ENCODE results near the gene SIX5.
"Not testable (repeated sequence)": the region's sequence is repeated elsewhere in the genome, so short reads cannot be mapped to it uniquely, and the experiment has no call there.

The SIX5 gene

GRCh38 chr19:45758921-45759320, 10.1 kb downstream of the SIX5 start:
- Histone ChIP-seq H3K27ac (ENCODE audit: low read depth, low read length) (no peak overlapping the region), H3K4me3 (ENCODE audit: low read depth in 1 of 5, low read length in 5 of 5) (no peak overlapping the region)

GRCh38 chr19:45757695-45758094, 11.4 kb downstream of the SIX5 start:
- H3K4me3 ChIP-seq (ENCODE audit: low read depth in 1 of 5, low read length in 5 of 5): no peak overlapping the region
- no peak overlapping the region for H3K9ac ChIP-seq (ENCODE audit: low read length in 5 of 5)
- no peaks in the 10 kb centered on the region for H3K4me1 ChIP-seq (ENCODE audit: control insufficient read depth in 5 of 5, insufficient read depth in 5 of 5, low read length in 5 of 5)
- H3K27ac ChIP-seq (ENCODE audit: low read depth, low read length): no peak overlapping the region
- H3K9me3 ChIP-seq (ENCODE audit: control insufficient read depth in 5 of 5, low read length in 5 of 5): no peaks in the 10 kb centered on the region
- H3K36me3 ChIP-seq (ENCODE audit: control insufficient read depth in 5 of 5, insufficient read depth in 5 of 5, low read length in 5 of 5): no peaks in the 10 kb centered on the region
- H3K27me3 ChIP-seq (ENCODE audit: control insufficient read depth in 5 of 5, insufficient read depth in 4 of 5, low read length in 5 of 5): peaks cover 0 to 5% (median 0%) of the 10 kb centered on the region in 5 donors

More at GRCh38 chr19:45758921-45759320, 10.1 kb downstream of the SIX5 start:
- no peaks in the 10 kb centered on the region for H3K36me3 ChIP-seq (ENCODE audit: control insufficient read depth in 5 of 5, insufficient read depth in 5 of 5, low read length in 5 of 5)
- peaks cover 0 to 2% (median 1%) of the 10 kb centered on the region in 5 donors for H3K4me1 ChIP-seq (ENCODE audit: control insufficient read depth in 5 of 5, insufficient read depth in 5 of 5, low read length in 5 of 5)
- H3K9ac ChIP-seq (ENCODE audit: low read length in 5 of 5): peak overlapping the region in 1 of 5 donors; percentile 14
- H3K9me3 ChIP-seq (ENCODE audit: control insufficient read depth in 5 of 5, low read length in 5 of 5): no peaks in the 10 kb centered on the region
- H3K27me3 ChIP-seq (ENCODE audit: control insufficient read depth in 5 of 5, insufficient read depth in 4 of 5, low read length in 5 of 5): peaks cover 0 to 14% (median 5%) of the 10 kb centered on the region in 5 donors

GRCh38 chr19:45754323-45754722, 14.7 kb downstream of the SIX5 start:
- Histone ChIP-seq H3K9ac (ENCODE audit: low read length in 5 of 5) (no peak overlapping the region), H3K27ac (ENCODE audit: low read depth, low read length) (no peak overlapping the region), H3K9me3 (ENCODE audit: control insufficient read depth in 5 of 5, low read length in 5 of 5) (no peaks in the 10 kb centered on the region)

DNA sequence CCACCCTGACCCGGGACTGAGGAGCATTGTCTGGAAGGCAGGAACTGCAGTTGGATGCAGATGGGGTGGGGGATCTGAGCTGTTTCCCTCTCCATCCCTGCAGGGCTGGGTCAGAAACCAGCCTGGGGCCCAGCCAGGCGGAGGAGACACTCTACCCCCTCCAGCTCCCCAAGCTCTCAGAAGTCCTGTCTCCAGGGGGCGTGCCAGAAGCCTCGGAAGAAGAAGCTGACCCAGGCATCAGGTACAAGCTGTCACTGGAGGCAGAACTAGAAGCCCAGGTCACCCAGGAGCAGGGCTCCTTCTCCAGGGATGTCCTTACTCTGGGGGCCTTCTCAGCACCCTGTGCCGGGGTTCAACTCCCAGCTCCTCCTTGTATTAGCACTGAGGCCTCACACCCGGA, 15.5 kb downstream of the SIX5 start:
- no peak overlapping the region for H3K4me3 ChIP-seq (ENCODE audit: low read depth in 1 of 5, low read length in 5 of 5)
- no peak overlapping the region for H3K9ac ChIP-seq (ENCODE audit: low read length in 5 of 5)
- no peak overlapping the region for H3K27ac ChIP-seq (ENCODE audit: low read depth, low read length)
- H3K4me1 ChIP-seq (ENCODE audit: control insufficient read depth in 5 of 5, insufficient read depth in 5 of 5, low read length in 5 of 5): no peaks in the 10 kb centered on the region
- no peaks in the 10 kb centered on the region for H3K36me3 ChIP-seq (ENCODE audit: control insufficient read depth in 5 of 5, insufficient read depth in 5 of 5, low read length in 5 of 5)
- H3K27me3 ChIP-seq (ENCODE audit: control insufficient read depth in 5 of 5, insufficient read depth in 4 of 5, low read length in 5 of 5): no peaks in the 10 kb centered on the region
- H3K9me3 ChIP-seq (ENCODE audit: control insufficient read depth in 5 of 5, low read length in 5 of 5): no peaks in the 10 kb centered on the region

More at GRCh38 chr19:45754323-45754722, 14.7 kb downstream of the SIX5 start:
- Histone ChIP-seq H3K27me3 (ENCODE audit: control insufficient read depth in 5 of 5, insufficient read depth in 4 of 5, low read length in 5 of 5) (peaks cover 0 to 4% (median 0%) of the 10 kb centered on the region in 5 donors), H3K36me3 (ENCODE audit: control insufficient read depth in 5 of 5, insufficient read depth in 5 of 5, low read length in 5 of 5) (no peaks in the 10 kb centered on the region), H3K4me1 (ENCODE audit: control insufficient read depth in 5 of 5, insufficient read depth in 5 of 5, low read length in 5 of 5) (no peaks in the 10 kb centered on the region), H3K4me3 (ENCODE audit: low read depth in 1 of 5, low read length in 5 of 5) (no peak overlapping the region)

DNA sequence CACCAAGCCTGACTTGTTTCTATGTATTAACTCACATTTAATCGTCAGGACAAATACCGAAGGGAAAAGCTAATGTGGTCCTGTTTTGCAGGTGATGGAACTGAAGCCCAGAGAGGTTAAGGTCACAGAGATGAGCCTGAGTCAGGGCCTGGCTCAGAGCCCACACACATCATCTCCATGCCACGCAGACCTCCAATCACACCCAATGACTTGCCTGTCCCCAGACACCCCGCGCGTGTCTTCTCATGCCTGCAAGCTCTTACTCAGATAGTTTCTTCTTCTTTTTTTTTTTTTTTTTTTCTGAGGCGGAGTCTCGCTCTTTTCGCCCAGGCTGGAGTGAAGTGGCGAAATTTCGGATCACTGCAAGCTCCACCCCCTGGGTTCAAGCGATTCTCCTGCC, 16.4 kb downstream of the SIX5 start:
- no peaks in the 10 kb centered on the region for H3K9me3 ChIP-seq (ENCODE audit: control insufficient read depth in 5 of 5, low read length in 5 of 5)
- H3K36me3 ChIP-seq (ENCODE audit: control insufficient read depth in 5 of 5, insufficient read depth in 5 of 5, low read length in 5 of 5): no peaks in the 10 kb centered on the region
- no peak overlapping the region for H3K9ac ChIP-seq (ENCODE audit: low read length in 5 of 5)

GRCh38 chr19:45751483-45751882, 17.6 kb downstream of the SIX5 start:
- H3K4me3 ChIP-seq (ENCODE audit: low read depth in 1 of 5, low read length in 5 of 5); H3K9me3 ChIP-seq (ENCODE audit: control insufficient read depth in 5 of 5, low read length in 5 of 5); H3K27me3 ChIP-seq (ENCODE audit: control insufficient read depth in 5 of 5, insufficient read depth in 4 of 5, low read length in 5 of 5); H3K9ac ChIP-seq (ENCODE audit: low read length in 5 of 5); H3K27ac ChIP-seq (ENCODE audit: low read depth, low read length); H3K4me1 ChIP-seq (ENCODE audit: control insufficient read depth in 5 of 5, insufficient read depth in 5 of 5, low read length in 5 of 5); H3K36me3 ChIP-seq (ENCODE audit: control insufficient read depth in 5 of 5, insufficient read depth in 5 of 5, low read length in 5 of 5): not testable (repeated sequence)

More for the DNA sequence above, 16.4 kb downstream of the SIX5 start:
- Histone ChIP-seq H3K4me3 (ENCODE audit: low read depth in 1 of 5, low read length in 5 of 5) (no peak overlapping the region), H3K27ac (ENCODE audit: low read depth, low read length) (no peak overlapping the region), H3K27me3 (ENCODE audit: control insufficient read depth in 5 of 5, insufficient read depth in 4 of 5, low read length in 5 of 5) (no peaks in the 10 kb centered on the region), H3K4me1 (ENCODE audit: control insufficient read depth in 5 of 5, insufficient read depth in 5 of 5, low read length in 5 of 5) (no peaks in the 10 kb centered on the region)

DNA sequence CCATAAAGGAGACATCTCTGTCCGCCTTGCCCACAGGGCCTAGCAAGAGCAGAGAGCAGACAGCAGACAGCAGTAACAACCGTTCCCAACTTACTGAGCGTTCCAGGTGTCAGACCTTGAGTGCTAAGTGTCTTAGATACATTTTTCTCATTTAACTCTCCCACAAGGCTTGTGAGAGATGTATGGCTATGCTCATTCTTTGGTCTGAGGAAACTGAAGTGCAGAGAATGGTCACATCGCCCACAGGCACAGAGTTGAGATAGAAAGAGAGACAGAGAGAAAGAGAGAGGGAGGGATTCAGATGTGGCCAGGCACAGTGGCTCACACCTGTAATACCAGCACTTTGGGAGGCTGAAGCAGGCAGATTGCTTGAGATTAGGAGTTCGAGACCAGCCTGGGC, 21.5 kb downstream of the SIX5 start:
- no peak overlapping the region for H3K9ac ChIP-seq (ENCODE audit: low read length in 5 of 5)
- H3K36me3 ChIP-seq (ENCODE audit: control insufficient read depth in 5 of 5, insufficient read depth in 5 of 5, low read length in 5 of 5): no peaks in the 10 kb centered on the region
- H3K4me3 ChIP-seq (ENCODE audit: low read depth in 1 of 5, low read length in 5 of 5): no peak overlapping the region
- H3K9me3 ChIP-seq (ENCODE audit: control insufficient read depth in 5 of 5, low read length in 5 of 5): no peaks in the 10 kb centered on the region
- no peak overlapping the region for H3K27ac ChIP-seq (ENCODE audit: low read depth, low read length)
- H3K27me3 ChIP-seq (ENCODE audit: control insufficient read depth in 5 of 5, insufficient read depth in 4 of 5, low read length in 5 of 5): peaks cover 0 to 4% (median 0%) of the 10 kb centered on the region in 5 donors
- no peaks in the 10 kb centered on the region for H3K4me1 ChIP-seq (ENCODE audit: control insufficient read depth in 5 of 5, insufficient read depth in 5 of 5, low read length in 5 of 5)

DNA sequence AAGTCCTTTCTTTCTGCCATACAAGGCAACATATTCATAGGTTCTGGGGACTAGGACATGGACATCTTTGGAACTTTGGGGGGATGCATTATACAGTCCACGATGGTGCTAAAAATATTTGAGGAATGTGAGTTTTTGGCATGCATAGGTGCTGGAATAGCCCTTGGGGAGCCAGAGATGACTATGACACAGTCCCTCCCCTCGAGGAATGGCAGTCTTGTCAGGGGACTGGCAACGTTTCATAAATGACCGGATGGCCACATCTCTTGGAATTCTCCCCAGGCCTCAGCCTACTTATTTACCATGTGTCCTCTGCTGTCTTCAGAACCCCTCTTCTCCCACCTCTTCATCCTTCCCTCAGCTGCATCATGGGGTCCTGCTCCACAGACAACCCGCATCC, 22.2 kb downstream of the SIX5 start:
- Histone ChIP-seq H3K4me3 (ENCODE audit: low read depth in 1 of 5, low read length in 5 of 5) (no peak overlapping the region), H3K9ac (ENCODE audit: low read length in 5 of 5) (no peak overlapping the region), H3K27me3 (ENCODE audit: control insufficient read depth in 5 of 5, insufficient read depth in 4 of 5, low read length in 5 of 5) (peaks cover 0 to 4% (median 0%) of the 10 kb centered on the region in 5 donors), H3K27ac (ENCODE audit: low read depth, low read length) (no peak overlapping the region), H3K36me3 (ENCODE audit: control insufficient read depth in 5 of 5, insufficient read depth in 5 of 5, low read length in 5 of 5) (no peaks in the 10 kb centered on the region), H3K9me3 (ENCODE audit: control insufficient read depth in 5 of 5, low read length in 5 of 5) (no peaks in the 10 kb centered on the region), H3K4me1 (ENCODE audit: control insufficient read depth in 5 of 5, insufficient read depth in 5 of 5, low read length in 5 of 5) (no peaks in the 10 kb centered on the region)

GRCh38 chr19:45745606-45746005, 23.4 kb downstream of the SIX5 start:
- peaks cover 0 to 4% (median 0%) of the 10 kb centered on the region in 5 donors for H3K27me3 ChIP-seq (ENCODE audit: control insufficient read depth in 5 of 5, insufficient read depth in 4 of 5, low read length in 5 of 5)
- no peaks in the 10 kb centered on the region for H3K36me3 ChIP-seq (ENCODE audit: control insufficient read depth in 5 of 5, insufficient read depth in 5 of 5, low read length in 5 of 5)
- H3K4me1 ChIP-seq (ENCODE audit: control insufficient read depth in 5 of 5, insufficient read depth in 5 of 5, low read length in 5 of 5): no peaks in the 10 kb centered on the region
- H3K27ac ChIP-seq (ENCODE audit: low read depth, low read length): no peak overlapping the region
- H3K9ac ChIP-seq (ENCODE audit: low read length in 5 of 5): no peak overlapping the region
- H3K4me3 ChIP-seq (ENCODE audit: low read depth in 1 of 5, low read length in 5 of 5): no peak overlapping the region
- no peaks in the 10 kb centered on the region for H3K9me3 ChIP-seq (ENCODE audit: control insufficient read depth in 5 of 5, low read length in 5 of 5)

GRCh38 chr19:45742969-45743368, 26.1 kb downstream of the SIX5 start:
- Histone ChIP-seq H3K27me3 (ENCODE audit: control insufficient read depth in 5 of 5, insufficient read depth in 4 of 5, low read length in 5 of 5) (peaks cover 0 to 4% (median 0%) of the 10 kb centered on the region in 5 donors), H3K9ac (ENCODE audit: low read length in 5 of 5) (no peak overlapping the region), H3K27ac (ENCODE audit: low read depth, low read length) (no peak overlapping the region)

More at GRCh38 chr19:45742969-45743368, 26.1 kb downstream of the SIX5 start:
- Histone ChIP-seq H3K36me3 (ENCODE audit: control insufficient read depth in 5 of 5, insufficient read depth in 5 of 5, low read length in 5 of 5) (no peaks in the 10 kb centered on the region), H3K4me3 (ENCODE audit: low read depth in 1 of 5, low read length in 5 of 5) (no peak overlapping the region), H3K4me1 (ENCODE audit: control insufficient read depth in 5 of 5, insufficient read depth in 5 of 5, low read length in 5 of 5) (no peaks in the 10 kb centered on the region), H3K9me3 (ENCODE audit: control insufficient read depth in 5 of 5, low read length in 5 of 5) (no peaks in the 10 kb centered on the region)

Data from subcutaneous abdominal adipose tissue (tissue), 5 donors.